Cardiac septum (tissue), 1 donor: Measurements from ENCODE around the gene PPP1R14C. TPM values are rescaled to one million over a fixed set of nuclear protein-coding genes. Genes with fewer than 3 reads are reported as not detected.

Source experiments
- DNase-seq: peaks from one replicate; pipeline ENCODE4 v3.0.0-alpha.2; 2020; ENCODE audit warnings: low spot score
- intact Hi-C: fragments of 100-400 bp; cut with DNase I; formaldehyde crosslinking; loops from one replicate; pipeline ENCODE4 v1.14.0; 2022
- total RNA-seq: library from RNA; stranded (reverse); fragmentation: NEBNext Ultra II Directional; extraction: Animal tissue kit (Norgen Biotek cat#: 25700); gene quantifications from one replicate; pipeline ENCODE4 v1.2.1, GENCODE V29; 2021
- donor health status: DM: no; HTN: no; CAD: no.

Gene PPP1R14C
- total RNA-seq, 1 donor from 2014 or later, result 91.5 TPM

- intact Hi-C loops, result no loop called here
Observed at GRCh38 chr6:150256618-150257272, 113.9 kb downstream of the PPP1R14C start.

GRCh38 chr6:150258381-150258780, 115.5 kb downstream of the PPP1R14C start:
- DNase-seq, result no peak
- intact Hi-C loops, result no loop called here

More at GRCh38 chr6:150256618-150257272, 113.9 kb downstream of the PPP1R14C start:
- DNase-seq, result no peak

- no peak for DNase-seq
- intact Hi-C loops, result no loop called here
Observed at GRCh38 chr6:150260931-150261330, 118.1 kb downstream of the PPP1R14C start.

GRCh38 chr6:150261997-150262697, 119.3 kb downstream of the PPP1R14C start:
- intact Hi-C loops, result no loop called here
- no peak for DNase-seq

GRCh38 chr6:150263765-150264404, 121.0 kb downstream of the PPP1R14C start:
- DNase-seq, result no peak
- intact Hi-C loops, result no loop called here

GRCh38 chr6:150266309-150266708, 123.5 kb downstream of the PPP1R14C start:
- intact Hi-C loops, result no loop called here
- no peak for DNase-seq

GRCh38 chr6:150266963-150267685, 124.3 kb downstream of the PPP1R14C start:
- DNase-seq, result no peak

GRCh38 chr6:150267686-150268561, 125.1 kb downstream of the PPP1R14C start:
- intact Hi-C loops, result no loop called here
- DNase-seq, result no peak

More at GRCh38 chr6:150266963-150267685, 124.3 kb downstream of the PPP1R14C start:
- intact Hi-C loops, result no loop called here

- intact Hi-C loops, result no loop called here
- DNase-seq, result no peak
Observed at GRCh38 chr6:150269130-150269856, 126.4 kb downstream of the PPP1R14C start.

GRCh38 chr6:150269857-150270223, 127.0 kb downstream of the PPP1R14C start:
- intact Hi-C loops, result no loop called here
- DNase-seq, result no peak

- intact Hi-C loops, result no loop called here
- no peak for DNase-seq
Observed at GRCh38 chr6:150270330-150271052, 127.6 kb downstream of the PPP1R14C start.

GRCh38 chr6:150271172-150271500, 128.3 kb downstream of the PPP1R14C start:
- DNase-seq, result no peak
- intact Hi-C loops, result no loop called here

GRCh38 chr6:150271501-150272263, 128.8 kb downstream of the PPP1R14C start:
- DNase-seq, result no peak
- intact Hi-C loops, result no loop called here

- DNase-seq, result no peak
- intact Hi-C loops, result no loop called here
Observed at GRCh38 chr6:150272264-150272975, 129.6 kb downstream of the PPP1R14C start.

GRCh38 chr6:150272976-150273315, 130.1 kb downstream of the PPP1R14C start:
- intact Hi-C loops, result no loop called here
- DNase-seq, result no peak

GRCh38 chr6:150273457-150274309, 130.8 kb downstream of the PPP1R14C start:
- intact Hi-C loops, result no loop called here
- no peak for DNase-seq
